Anterior cingulate cortex (tissue), 58 donors: Measurements from ENCODE around the gene ACTN4.

ENCODE experiments used
- DNase-seq, 58 donors: peaks; one replicate each; lab custom pipeline; 2025; lab: John Stamatoyannopoulos, UW

ACTN4 gene

GRCh38 chr19:38658462-38659306 lies 11.2 kb downstream of the ACTN4 start:
- DNase-seq, result peak in 5 of 58 donors; percentile 17 to 39 (median 24)

GRCh38 chr19:38660724-38661123 lies 13.3 kb downstream of the ACTN4 start:
- DNase-seq, result no peak

GRCh38 chr19:38661136-38661535 lies 13.7 kb downstream of the ACTN4 start:
- DNase-seq, result no peak

GRCh38 chr19:38661996-38662395 lies 14.5 kb downstream of the ACTN4 start:
- no peak for DNase-seq

GRCh38 chr19:38662537-38663155 lies 15.2 kb downstream of the ACTN4 start:
- DNase-seq, result peak in 1 of 58 donors; percentile 15

- DNase-seq, result no peak
Measured at GRCh38 chr19:38663156-38663651, 15.8 kb downstream of the ACTN4 start.

GRCh38 chr19:38663957-38664502 lies 16.6 kb downstream of the ACTN4 start:
- peak in 46 of 58 donors; percentile 6 to 76 (median 48) for DNase-seq

- no peak for DNase-seq
Measured at GRCh38 chr19:38664503-38665211, 17.2 kb downstream of the ACTN4 start.

GRCh38 chr19:38665219-38665931 lies 17.9 kb downstream of the ACTN4 start:
- no peak for DNase-seq

- DNase-seq, result no peak
Measured at GRCh38 chr19:38665950-38666662, 18.7 kb downstream of the ACTN4 start.

- peak in 6 of 58 donors; percentile 12 to 51 (median 20) for DNase-seq
Measured at GRCh38 chr19:38666663-38667511, 19.4 kb downstream of the ACTN4 start.

- DNase-seq, result peak in 2 of 58 donors; percentile 23 to 25
Measured at GRCh38 chr19:38667661-38668171, 20.3 kb downstream of the ACTN4 start.

- no peak for DNase-seq
Measured at GRCh38 chr19:38669552-38669951, 22.1 kb downstream of the ACTN4 start.

- no peak for DNase-seq
Measured at GRCh38 chr19:38670921-38671398, 23.5 kb downstream of the ACTN4 start.

GRCh38 chr19:38671654-38672053 lies 24.2 kb downstream of the ACTN4 start:
- DNase-seq, result no peak

- DNase-seq, result no peak
Measured at GRCh38 chr19:38673030-38673429, 25.6 kb downstream of the ACTN4 start.

- no peak for DNase-seq
Measured at GRCh38 chr19:38674388-38675171, 27.1 kb downstream of the ACTN4 start.
